Raji (cell line): ENCODE measurements around the gene ACTL10.

Experiments used
- POLR2A ChIP-seq: IDR thresholded peaks from 2 replicates; pipeline ENCODE4 v1.6.1; 2011; ENCODE audit warnings: low read depth, low read length, control low read depth; ENCODE audit not compliant: insufficient read depth

The ACTL10 gene

DNA sequence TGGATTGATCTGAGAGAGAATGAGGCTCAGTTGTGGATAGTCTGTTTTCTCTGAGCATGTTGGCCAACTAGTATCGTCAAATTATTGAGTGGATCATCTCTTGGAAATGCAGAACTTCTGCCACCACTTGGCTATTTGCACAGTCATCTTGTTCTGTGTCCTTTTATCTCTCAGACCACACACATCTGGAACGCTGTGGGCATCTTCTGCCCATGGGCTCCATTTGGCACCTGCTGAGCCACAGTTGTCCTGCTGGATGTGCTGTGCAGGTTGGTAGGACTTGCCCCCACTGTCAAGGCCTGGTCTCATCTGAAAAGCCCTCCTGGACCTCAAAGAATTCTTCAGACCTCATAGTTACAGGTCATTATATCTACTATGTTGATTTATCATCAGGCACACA is 21.3 kb upstream of the ACTL10 start:
- no peak for TF ChIP-seq POLR2A

GRCh38 chr20:33646191-33646590 is 20.6 kb upstream of the ACTL10 start:
- no peak for TF ChIP-seq POLR2A

GRCh38 chr20:33647603-33648395 is 18.9 kb upstream of the ACTL10 start:
- TF ChIP-seq POLR2A, result no peak

DNA sequence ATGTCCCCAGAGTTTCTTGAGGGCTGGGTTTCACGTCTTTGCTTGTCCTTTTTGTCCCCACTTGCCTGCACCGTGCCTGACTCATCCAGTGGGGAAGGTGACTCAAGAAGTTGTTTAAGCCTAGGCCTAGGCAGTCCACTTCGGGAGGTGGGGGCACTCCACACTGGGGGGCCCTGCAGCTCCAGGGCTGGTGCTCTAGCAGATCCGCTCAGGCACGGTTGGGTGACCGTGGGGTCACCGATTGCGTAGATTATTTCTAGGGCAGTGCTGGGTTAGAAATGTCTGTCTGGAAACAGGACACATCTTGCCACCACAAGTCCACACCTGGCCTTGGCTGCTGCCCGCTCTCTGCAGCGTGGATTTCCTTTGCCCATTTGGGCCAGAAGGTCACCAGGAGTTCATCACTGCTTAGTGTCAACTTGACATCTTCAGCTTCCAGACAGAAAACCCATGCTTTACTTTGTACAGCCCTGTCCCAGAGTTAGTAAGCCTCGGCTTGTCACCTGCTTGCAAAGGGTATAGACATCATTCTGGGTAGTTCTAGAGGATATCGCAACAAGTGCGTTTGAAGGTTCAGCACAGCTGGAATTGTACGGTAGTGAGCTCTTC is 18.2 kb upstream of the ACTL10 start:
- no peak for TF ChIP-seq POLR2A

DNA sequence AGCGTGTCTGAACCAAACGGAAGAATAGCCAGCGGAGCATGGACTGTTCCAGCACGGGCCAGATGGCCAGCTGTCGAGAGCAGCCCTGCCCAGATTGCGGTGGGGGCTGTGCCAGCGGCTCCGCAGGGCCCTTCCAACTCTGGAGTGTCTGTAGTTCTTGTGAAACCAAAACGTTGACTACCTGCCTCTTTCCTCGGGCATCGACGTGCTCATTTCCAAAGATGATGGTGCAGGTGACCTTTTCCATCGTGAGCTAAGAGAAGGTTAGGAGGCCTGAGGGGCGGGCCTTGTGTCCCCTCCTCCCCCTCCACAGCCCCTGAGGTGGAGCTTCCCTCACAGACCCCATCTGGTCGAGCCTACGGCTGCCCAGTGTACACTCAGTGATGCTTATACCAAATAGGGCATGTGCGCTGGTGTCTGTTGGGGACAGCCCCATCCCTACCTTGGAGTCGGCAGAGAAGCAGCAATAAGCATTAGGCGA is 17.5 kb upstream of the ACTL10 start:
- no peak for TF ChIP-seq POLR2A

DNA sequence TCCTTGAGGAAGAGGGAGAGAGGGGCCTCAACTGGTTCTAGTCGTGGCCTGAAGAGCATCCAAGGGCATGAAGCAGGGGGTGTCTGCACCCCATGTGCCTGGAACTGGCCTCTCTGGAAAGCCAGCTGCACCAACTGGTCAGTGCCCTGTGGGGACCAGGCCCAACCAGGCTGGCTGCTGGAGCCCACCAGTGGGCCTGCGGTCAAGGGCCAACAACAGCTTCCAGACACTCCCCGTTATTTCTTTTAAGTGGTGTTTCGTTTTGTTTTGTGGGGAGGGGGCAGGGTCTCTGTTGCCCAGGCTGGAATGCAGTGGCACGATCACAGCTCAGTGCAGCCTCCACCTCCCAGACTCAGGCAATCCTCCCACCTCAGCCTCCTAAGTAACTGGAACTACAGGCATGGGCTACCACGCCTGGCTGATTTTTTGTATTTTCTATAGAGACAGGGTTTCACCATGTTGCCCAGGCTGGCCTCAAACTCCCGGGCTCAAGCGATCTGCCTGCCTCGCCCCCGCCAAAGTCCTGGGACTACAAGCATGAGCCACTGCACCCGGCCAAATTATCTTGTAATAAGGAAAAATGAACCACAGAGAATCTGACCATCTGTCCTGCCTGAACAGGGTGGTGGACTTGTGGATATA is 16.5 kb upstream of the ACTL10 start:
- TF ChIP-seq POLR2A, result no peak

DNA sequence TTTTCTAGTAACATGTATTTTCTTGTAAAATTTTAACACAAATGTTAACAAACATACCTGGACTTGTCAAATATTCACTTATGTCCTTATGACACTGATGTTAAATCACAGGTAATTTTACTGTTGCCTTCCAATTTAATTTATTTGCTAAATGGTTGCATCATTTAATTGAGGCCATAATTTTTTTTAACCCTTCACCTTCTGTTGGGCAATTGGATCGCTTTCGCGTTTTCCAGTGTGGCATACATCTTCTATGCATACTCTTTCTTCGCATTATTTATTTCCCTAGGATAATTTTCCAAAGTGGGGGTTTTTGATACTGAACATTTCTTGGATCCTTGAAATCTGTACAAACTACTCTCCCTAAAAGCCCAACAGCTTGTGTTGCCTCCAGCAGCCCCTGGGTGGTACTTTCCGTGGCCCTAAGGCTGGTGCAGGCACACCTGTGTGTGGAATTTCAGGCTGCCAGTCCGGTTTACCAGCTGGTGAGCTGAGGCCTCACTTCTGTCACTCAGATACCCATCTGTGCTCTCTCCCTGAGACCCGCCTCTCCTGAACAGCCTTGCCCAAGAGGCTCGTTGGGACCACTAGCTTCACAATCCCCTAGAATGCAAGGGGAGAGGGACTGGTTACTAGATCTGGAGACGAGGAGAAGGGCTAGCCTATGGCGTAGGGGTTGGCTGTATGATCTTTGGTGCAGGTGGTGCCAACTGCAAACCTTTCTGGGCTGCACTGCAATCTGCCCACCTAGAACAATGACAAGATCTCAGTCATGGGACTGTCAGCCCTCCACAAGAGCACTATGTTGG is 15.8 kb upstream of the ACTL10 start:
- no peak for TF ChIP-seq POLR2A

DNA sequence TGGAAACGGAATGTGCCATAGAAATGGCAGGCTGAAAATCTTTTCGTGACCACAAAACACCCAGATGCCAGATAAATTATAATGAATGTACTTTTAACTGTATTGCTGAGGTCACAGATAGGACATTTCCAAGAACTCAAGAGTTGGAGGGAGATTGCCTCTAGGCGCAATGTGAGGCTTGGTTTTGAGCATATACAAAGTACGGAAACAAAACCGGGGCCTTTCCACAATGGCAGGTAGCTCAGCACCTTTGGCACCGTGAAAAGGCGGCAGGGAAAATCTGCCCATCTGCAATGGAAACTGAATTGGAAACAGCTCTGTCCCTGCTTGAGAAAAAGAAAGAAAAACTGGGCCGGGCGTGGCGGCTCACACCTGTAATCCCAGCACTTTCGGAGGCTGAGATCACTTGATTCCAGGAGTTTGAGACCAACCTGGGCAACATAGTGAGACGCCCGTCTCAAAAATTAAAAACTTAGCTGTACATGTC is 15.1 kb upstream of the ACTL10 start:
- no peak for TF ChIP-seq POLR2A

- TF ChIP-seq POLR2A, result no peak; the same call in 1 of the 2 replicates
Measured at GRCh38 chr20:33653218-33653899, 13.4 kb upstream of the ACTL10 start.

DNA sequence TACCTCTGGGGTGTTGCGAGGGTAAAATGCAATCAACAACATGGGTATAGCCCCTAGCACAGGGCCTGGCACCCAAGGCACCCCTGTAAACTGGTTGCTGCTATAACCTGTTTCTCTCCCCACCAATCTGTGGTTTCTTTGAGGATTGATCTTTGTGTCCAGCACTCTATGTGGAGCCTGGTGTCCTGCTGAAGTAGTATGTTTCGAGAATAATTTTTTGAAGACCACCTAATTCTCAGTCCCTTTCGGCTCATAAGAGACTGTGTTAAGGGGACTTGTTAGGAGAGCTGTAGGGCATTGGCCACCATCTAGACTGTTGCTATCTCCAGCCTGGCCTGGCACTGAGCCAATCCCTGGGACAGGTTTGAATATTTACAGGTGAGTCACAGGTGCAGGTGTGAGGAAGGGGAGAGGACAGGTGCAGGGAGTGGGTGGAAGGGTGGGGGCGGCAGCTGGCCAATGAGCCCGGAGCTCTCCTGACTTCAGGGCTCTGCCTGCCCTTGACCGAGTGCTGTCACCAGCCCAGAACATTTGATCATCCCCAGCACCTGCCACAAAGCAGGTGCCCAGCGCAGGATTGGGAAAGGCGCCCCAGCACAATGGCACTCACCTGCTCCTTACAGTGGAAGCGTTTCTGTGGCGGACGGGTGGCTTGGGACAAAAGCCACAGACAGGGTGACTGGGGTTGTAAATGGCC is 12.7 kb upstream of the ACTL10 start:
- TF ChIP-seq POLR2A, result 0 out of 2 replicates have a peak, but pooled peaks have one; percentile 16

DNA sequence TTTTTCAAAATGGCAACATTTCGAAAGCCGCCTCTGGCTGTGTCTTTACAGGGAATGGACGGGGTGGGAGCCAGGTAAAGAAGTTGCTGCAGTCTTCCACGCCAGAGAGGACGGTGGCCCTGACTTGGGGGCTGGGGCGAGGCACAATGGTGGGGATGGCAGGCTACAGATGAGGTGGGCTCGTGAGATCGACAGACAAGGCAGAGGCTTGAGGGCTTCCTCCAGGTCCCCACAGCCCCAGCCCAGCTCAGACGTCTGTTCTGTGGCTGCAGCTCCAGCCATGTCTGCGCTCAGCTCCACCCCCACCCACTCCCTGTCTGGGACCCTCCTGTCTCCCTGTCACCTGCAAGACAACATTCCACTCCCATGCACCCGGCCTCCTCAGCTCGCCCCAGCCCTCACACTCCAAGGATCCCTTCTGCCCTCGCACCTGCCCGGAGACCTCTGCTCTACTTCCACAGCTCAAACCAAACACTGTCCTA is 12.0 kb upstream of the ACTL10 start:
- no peak for TF ChIP-seq POLR2A

GRCh38 chr20:33655164-33655563 is 11.6 kb upstream of the ACTL10 start:
- TF ChIP-seq POLR2A, result no peak

DNA sequence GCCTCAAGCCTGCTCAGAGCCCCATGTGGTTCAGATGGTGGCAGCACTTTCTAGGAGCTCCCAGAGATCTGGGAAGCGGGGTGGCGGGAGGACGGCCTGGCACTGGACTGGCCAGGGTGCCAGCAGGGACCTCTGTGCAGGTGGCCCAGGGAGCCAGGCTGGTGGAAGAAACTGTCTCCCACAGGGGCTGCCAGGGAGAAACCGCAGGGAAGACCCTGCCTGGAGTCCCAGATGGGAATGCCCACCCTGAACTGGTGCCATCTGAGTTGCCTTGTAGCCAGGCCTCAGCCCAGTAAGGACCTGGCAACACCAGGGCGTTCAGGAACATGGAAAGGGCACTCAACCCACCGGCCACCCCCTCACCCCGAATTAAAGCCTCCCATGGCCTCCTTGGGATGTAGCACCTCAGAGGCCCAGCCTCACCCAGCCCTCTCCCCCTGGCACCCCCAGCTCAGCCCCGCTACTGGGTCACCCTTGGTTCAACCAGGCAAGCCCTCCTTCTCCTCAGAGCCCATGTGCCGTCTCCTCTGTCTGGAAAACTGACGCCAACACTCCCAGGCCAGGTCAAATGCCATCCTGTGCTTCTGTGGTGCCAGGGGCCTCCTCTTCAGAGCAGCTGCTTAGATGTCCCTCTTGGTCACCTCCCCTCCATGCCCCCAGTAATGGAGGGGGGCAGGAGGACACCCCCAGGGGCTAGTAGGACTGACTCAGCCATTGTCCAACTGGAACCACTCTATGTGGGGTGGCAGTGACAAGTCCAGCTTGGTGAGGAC is 10.5 kb upstream of the ACTL10 start:
- no peak for TF ChIP-seq POLR2A
